ENCODE results near the gene MINDY4.

Gene MINDY4

DNA sequence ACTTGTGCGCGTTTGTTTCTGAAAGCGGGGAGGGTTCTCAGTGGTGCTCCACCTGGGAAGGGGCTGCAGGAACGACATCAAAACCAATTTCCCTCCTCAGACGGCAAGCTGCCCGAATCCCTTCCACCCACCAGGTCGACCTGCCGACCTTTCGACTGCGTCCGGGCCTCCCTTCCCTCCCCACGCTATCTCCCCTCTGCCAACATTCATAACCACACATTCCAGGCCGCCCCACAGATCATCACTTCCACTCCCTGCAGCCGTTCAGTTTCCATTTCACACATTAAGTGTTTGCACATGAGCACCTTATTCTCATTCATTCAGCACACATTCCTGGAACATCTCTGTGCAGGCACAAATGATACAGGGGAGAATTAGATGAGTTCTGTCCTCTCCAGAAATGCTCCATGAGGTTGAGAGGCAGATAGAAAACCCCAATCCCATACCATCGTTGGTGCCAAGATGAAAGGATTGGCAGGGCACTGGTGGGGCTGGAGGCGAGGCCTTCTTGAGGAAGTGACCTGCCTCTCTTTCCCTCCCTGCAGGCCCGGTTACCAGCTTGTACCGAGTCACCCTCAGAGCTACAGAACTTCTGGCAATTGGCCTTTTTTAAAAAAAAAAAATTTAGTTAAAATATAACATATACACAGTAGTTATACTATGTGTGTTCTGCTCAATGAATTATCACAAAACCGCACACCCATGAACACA, 70.0 kb downstream of the MINDY4 start:
- Histone ChIP-seq H3K79me2 (ENCODE audit: control insufficient read depth, low read length) (no peaks in the 10 kb centered on the region), H3K27ac (ENCODE audit: low read depth, low read length) (no peak overlapping the region), H3K36me3 (ENCODE audit: control insufficient read depth, low read length) (no peaks in the 10 kb centered on the region), H3K27me3 (ENCODE audit: control insufficient read depth, low read length) (no peaks in the 10 kb centered on the region), H3F3A (ENCODE audit: control insufficient read depth, insufficient read depth) (no peaks in the 10 kb centered on the region), H3K9me3 (ENCODE audit: control insufficient read depth, insufficient read depth, low read length) (no peaks in the 10 kb centered on the region), H3K4me3 (ENCODE audit: low read length) (no peak overlapping the region), H3K4me1 (ENCODE audit: control insufficient read depth, low read length) (peaks cover 3% of the 10 kb centered on the region; the same call in 1 of the 2 replicates), H3K4me2 (ENCODE audit: low read length) (no peak overlapping the region), H3K9me2 (replicated peaks; ENCODE audit: control insufficient read depth, low read length) (no peaks in the 10 kb centered on the region), H4K20me1 (ENCODE audit: control insufficient read depth, insufficient read depth, low read depth, low read length) (no peaks in the 10 kb centered on the region)
- TF ChIP-seq CTCF (IDR thresholded peaks at IDR 0.05; ENCODE audit: low read depth, low read length, poor library complexity, severe bottlenecking) (no peak), EZH2phosphoT487 (IDR thresholded peaks at IDR 0.05; ENCODE audit: borderline replicate concordance, low read length) (no peak)

GRCh38 chr7:30841801-30842541, 70.8 kb downstream of the MINDY4 start:
- no peak overlapping the region for H3K4me3 ChIP-seq (ENCODE audit: low read length)

GRCh38 chr7:30842542-30843451, 71.6 kb downstream of the MINDY4 start:
- H3K27ac ChIP-seq (ENCODE audit: low read depth, low read length), result no peak overlapping the region
- H3K9me3 ChIP-seq (ENCODE audit: control insufficient read depth, insufficient read depth, low read length), result no peaks in the 10 kb centered on the region
- H3K9me2 ChIP-seq (replicated peaks; ENCODE audit: control insufficient read depth, low read length), result no peaks in the 10 kb centered on the region
- H4K20me1 ChIP-seq (ENCODE audit: control insufficient read depth, insufficient read depth, low read depth, low read length), result no peaks in the 10 kb centered on the region
- no peaks in the 10 kb centered on the region for H3F3A ChIP-seq (ENCODE audit: control insufficient read depth, insufficient read depth)
- no peaks in the 10 kb centered on the region for H3K27me3 ChIP-seq (ENCODE audit: control insufficient read depth, low read length)
- no peak overlapping the region for H3K4me2 ChIP-seq (ENCODE audit: low read length)
- H3K36me3 ChIP-seq (ENCODE audit: control insufficient read depth, low read length), result no peaks in the 10 kb centered on the region
- H3K4me1 ChIP-seq (ENCODE audit: control insufficient read depth, low read length), result peaks cover 3% of the 10 kb centered on the region; the same call in 1 of the 2 replicates
- H3K79me2 ChIP-seq (ENCODE audit: control insufficient read depth, low read length), result no peaks in the 10 kb centered on the region
- H3K4me3 ChIP-seq (ENCODE audit: low read length), result no peak overlapping the region
- TF ChIP-seq CTCF (IDR thresholded peaks at IDR 0.05; ENCODE audit: low read depth, low read length, poor library complexity, severe bottlenecking), result no peak
- TF ChIP-seq EZH2phosphoT487 (IDR thresholded peaks at IDR 0.05; ENCODE audit: borderline replicate concordance, low read length), result no peak

More at GRCh38 chr7:30841801-30842541, 70.8 kb downstream of the MINDY4 start:
- H3K79me2 ChIP-seq (ENCODE audit: control insufficient read depth, low read length), result no peaks in the 10 kb centered on the region
- H3F3A ChIP-seq (ENCODE audit: control insufficient read depth, insufficient read depth), result no peaks in the 10 kb centered on the region
- H3K27me3 ChIP-seq (ENCODE audit: control insufficient read depth, low read length), result no peaks in the 10 kb centered on the region
- TF ChIP-seq CTCF (IDR thresholded peaks at IDR 0.05; ENCODE audit: low read depth, low read length, poor library complexity, severe bottlenecking) (no peak), EZH2phosphoT487 (IDR thresholded peaks at IDR 0.05; ENCODE audit: borderline replicate concordance, low read length) (no peak)
- no peak overlapping the region for H3K27ac ChIP-seq (ENCODE audit: low read depth, low read length)
- no peaks in the 10 kb centered on the region for H3K9me3 ChIP-seq (ENCODE audit: control insufficient read depth, insufficient read depth, low read length)
- no peaks in the 10 kb centered on the region for H3K9me2 ChIP-seq (replicated peaks; ENCODE audit: control insufficient read depth, low read length)
- H3K4me2 ChIP-seq (ENCODE audit: low read length), result no peak overlapping the region
- no peaks in the 10 kb centered on the region for H4K20me1 ChIP-seq (ENCODE audit: control insufficient read depth, insufficient read depth, low read depth, low read length)
- H3K36me3 ChIP-seq (ENCODE audit: control insufficient read depth, low read length), result no peaks in the 10 kb centered on the region
- H3K4me1 ChIP-seq (ENCODE audit: control insufficient read depth, low read length), result peaks cover 3% of the 10 kb centered on the region; the same call in 1 of the 2 replicates
